Cerebellar nuclear complex (tissue), 1 donor: ENCODE data around the gene TACR1.

Experiments
- DNase-seq, 2 experiments: peaks; one replicate each; lab custom pipeline; 2025; lab: John Stamatoyannopoulos, UW

TACR1 gene

GRCh38 chr2:75018162-75018561 lies 181.2 kb downstream of the TACR1 start:
- DNase-seq, result no peak

DNA sequence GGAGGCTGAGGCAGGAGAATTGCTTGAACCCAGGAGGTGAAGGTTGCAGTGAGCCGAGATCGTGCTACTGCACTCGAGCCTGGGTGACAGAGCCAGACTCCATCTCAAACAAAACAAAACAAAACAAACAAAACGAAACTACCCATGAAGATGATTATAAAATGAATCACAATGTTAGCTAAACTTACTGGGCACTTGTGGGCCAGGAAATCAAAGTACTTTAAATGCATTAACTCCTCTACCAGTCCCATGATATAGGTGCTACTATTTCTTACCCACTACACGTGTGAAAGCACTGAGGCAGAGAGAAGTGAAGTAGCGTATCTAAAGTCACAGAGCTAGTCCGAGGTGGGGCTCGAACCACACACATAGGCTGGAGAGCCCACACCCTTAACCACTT lies 187.2 kb downstream of the TACR1 start:
- no peak for DNase-seq

DNA sequence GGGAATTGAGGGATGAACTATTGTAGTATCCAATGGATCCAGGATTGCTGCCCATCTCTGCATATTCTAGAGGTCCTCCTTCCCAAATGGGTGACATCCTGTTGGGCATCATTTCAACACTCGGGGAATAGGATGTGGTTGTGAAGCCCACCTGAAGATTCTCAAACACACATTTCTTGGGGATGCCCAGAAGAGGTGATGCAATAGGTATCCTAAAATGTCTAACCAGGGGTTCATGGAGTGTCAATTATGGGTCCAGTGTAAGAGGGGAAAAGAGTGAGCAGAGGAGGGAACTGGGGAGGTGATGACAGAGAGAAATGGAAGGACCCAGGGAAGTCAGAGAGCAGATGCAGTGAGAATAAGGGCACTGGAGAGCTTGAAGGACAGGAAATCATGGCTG lies 188.7 kb downstream of the TACR1 start:
- no peak for DNase-seq

GRCh38 chr2:75007819-75008218 lies 191.5 kb downstream of the TACR1 start:
- no peak for DNase-seq

- DNase-seq, result no peak
Observed at GRCh38 chr2:75007061-75007460, 192.3 kb downstream of the TACR1 start.

DNA sequence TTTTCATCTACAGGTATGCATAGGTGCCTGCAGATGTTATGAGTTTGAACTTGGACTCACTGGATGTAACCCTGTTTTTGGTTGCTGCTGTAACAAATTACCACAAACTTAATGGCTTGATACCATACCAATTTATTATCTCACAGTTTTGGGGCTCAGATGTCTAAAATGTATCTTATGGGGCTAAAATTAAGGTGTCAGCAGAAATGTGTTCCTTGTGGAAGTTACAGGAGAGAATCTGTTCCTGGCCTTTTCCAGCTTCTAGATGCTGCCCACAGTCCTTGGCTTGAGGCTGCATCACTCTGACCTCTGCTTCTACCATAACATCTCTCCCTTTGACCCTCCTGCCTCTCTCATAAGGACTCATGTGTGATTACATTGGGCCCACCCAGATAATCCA lies 193.3 kb downstream of the TACR1 start:
- DNase-seq, result no peak

DNA sequence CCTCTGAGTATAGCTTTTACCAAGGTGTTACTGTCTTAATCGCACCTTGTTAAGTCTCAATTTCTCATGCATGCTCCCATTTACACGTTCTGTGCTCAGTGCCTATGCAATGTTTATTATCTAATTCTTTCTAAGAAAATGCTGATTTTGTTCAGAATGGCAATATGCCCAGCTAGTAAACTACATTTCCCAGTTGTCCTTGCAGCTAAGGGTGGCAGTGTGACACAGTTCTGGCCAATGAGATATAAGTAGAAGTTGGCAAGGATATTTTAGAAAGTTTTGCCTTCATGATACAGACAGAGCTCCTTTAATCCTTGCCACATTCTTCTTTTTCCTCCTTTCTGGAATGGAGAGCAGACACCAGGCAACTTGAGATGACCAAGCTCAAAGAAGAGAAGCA lies 195.5 kb downstream of the TACR1 start:
- DNase-seq, result no peak

GRCh38 chr2:75003276-75003675 lies 196.0 kb downstream of the TACR1 start:
- no peak for DNase-seq

DNA sequence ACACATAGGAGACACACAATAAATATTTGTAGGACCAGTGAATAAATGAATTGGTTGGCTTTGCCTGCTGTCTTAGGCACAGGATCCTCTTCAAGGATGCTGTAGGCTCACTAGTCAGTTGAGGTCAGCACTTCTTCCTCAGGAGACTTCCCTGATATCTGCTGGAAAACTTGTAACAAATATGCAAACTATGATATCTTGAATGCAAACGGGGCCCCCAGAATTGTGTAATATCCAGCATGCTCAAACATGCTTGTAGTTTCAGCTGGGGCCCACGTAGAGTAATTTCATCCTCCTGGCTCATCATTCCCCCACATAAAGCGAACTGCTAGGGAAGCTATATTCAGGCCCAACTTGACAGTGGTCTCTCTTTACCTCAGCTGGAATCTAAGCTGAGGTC lies 197.3 kb downstream of the TACR1 start:
- no peak for DNase-seq

- no peak for DNase-seq
Observed at GRCh38 chr2:74999468-74999867, 199.9 kb downstream of the TACR1 start.
